ENCODE data around the gene PXDN. TPM values are rescaled to one million over a fixed set of nuclear protein-coding genes. Genes with fewer than 3 reads are reported as not detected.
"Not testable (repeated sequence)": the region's sequence is repeated elsewhere in the genome, so short reads cannot be mapped to it uniquely, and the experiment has no call there.

The PXDN gene, protein sequence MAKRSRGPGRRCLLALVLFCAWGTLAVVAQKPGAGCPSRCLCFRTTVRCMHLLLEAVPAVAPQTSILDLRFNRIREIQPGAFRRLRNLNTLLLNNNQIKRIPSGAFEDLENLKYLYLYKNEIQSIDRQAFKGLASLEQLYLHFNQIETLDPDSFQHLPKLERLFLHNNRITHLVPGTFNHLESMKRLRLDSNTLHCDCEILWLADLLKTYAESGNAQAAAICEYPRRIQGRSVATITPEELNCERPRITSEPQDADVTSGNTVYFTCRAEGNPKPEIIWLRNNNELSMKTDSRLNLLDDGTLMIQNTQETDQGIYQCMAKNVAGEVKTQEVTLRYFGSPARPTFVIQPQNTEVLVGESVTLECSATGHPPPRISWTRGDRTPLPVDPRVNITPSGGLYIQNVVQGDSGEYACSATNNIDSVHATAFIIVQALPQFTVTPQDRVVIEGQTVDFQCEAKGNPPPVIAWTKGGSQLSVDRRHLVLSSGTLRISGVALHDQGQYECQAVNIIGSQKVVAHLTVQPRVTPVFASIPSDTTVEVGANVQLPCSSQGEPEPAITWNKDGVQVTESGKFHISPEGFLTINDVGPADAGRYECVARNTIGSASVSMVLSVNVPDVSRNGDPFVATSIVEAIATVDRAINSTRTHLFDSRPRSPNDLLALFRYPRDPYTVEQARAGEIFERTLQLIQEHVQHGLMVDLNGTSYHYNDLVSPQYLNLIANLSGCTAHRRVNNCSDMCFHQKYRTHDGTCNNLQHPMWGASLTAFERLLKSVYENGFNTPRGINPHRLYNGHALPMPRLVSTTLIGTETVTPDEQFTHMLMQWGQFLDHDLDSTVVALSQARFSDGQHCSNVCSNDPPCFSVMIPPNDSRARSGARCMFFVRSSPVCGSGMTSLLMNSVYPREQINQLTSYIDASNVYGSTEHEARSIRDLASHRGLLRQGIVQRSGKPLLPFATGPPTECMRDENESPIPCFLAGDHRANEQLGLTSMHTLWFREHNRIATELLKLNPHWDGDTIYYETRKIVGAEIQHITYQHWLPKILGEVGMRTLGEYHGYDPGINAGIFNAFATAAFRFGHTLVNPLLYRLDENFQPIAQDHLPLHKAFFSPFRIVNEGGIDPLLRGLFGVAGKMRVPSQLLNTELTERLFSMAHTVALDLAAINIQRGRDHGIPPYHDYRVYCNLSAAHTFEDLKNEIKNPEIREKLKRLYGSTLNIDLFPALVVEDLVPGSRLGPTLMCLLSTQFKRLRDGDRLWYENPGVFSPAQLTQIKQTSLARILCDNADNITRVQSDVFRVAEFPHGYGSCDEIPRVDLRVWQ (N-terminal part only)
- 1.5 and 2.0 TPM in 2 replicates for total RNA-seq

DNA sequence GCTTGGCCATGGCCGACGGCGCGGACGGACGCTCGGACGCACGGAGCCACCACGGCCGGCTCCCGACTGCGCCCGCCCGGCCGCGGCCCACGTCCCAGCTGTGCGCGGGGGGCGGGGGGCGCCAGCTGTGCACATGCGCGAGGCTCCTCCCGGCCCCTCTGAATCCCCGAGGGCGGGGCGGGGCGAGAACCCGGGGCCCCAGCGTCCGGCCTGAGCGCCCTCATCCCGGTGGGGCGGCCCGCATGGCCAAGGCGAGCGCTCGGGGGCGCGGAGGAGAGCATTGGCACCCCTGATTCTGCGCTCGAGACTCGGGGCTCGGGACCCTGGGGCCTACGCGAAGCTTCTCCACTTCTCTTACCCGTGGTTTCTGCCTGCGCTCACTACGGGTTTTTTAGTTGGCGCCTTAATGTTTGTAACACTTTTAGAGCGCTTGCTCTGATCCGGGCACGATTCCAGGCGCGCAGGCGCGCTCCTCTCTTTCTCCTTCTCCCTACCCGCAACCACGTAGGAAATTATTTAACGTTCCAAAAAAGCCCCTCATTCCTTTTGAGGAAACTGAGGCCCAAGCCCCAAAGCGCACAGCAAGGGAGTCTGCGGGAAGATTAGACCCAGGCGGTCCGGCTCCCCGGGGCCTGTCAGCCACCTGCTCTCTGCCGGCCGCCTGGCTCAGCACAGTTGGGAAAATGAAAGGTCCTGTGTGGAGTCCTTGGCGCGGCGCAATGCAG, at the start of gene PXDN:
TSS of gene PXDN (minus strand) at position 70 of the 725 bp plus-strand sequence. CDS start at position 10, 60 bp downstream.
- intact Hi-C loops (cut with micrococcal nuclease): no loop called here

- intact Hi-C loops (cut with micrococcal nuclease): no loop called here
Observed at GRCh38 chr2:1793868-1794445, 49.6 kb upstream of the PXDN start.

DNA sequence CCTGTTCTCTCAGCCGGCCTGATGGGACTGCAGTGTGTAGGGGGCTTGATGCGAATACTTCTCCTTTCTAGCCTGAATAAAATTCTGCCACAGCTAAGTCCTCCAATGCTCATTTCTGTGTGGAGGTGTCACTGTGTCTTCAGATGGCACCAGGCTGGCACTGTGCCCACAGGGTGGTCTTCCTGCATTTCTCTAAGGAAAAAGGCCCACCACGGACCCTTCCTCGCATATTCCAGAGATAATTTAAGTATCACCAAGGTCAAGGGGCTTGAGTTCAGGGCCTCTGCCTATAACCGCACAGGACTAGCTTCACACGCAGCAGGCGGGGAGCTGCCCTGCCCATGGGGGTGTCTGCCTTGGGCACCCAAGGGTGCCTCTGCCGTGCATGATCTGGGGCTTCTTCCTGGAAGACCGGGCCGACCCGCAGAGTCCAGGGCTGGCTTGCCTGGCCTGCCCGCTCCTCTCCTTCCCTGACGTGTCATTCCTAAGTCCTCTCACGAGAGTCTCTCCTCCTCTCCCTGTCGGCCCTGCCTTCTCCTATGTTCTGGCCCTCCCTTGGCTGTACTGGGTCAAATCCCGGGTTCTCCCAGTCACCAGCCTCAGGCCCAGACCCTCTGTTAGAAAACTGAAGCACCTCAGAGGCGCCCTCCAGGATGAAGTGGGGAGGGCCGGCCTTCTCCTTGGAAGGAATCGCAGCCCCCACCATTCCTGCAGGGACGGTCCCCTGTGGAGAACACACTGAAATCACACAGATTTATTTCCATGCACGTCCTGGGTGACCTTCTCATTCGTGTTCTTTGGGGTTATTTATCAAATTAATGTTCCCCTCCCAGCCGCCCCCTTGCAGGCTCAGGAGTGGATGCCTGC, 48.9 kb upstream of the PXDN start:
- intact Hi-C loops (cut with micrococcal nuclease): no loop called here

DNA sequence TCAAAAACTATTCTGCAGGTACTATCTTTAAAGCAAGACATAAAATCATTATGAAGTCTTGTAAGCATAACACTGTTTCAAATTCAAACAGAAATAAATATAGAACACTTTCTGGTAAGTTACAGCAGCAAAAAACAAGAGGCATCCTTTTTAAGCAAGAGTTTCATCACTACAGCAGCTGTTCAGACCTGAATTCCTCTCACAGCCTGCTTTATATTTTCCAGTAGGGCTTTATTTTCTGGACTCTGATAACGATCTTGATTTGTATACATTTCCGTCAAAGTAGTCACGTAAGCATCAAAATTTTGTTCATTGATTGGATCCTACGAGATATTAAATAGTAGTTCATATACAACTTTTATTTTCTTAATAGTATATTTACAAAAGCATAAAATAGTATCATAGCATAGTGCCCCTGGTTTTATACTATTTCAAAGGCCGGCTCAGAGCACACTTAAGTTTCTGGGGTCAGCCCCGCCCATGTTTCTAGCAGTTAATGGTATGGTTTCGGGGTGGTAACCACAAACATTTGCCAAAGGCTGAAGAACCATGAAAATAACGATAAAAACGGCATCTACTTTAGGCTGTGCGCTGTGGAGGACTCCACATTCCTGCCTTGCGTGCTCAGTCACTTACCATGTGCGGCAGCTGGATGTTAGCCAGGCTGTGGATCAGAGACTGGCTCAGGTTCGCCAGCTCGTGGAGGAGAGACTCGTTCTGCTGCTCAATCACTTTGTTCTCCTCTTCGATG, 47.5 kb upstream of the PXDN start:
- intact Hi-C loops (cut with micrococcal nuclease): no loop called here

DNA sequence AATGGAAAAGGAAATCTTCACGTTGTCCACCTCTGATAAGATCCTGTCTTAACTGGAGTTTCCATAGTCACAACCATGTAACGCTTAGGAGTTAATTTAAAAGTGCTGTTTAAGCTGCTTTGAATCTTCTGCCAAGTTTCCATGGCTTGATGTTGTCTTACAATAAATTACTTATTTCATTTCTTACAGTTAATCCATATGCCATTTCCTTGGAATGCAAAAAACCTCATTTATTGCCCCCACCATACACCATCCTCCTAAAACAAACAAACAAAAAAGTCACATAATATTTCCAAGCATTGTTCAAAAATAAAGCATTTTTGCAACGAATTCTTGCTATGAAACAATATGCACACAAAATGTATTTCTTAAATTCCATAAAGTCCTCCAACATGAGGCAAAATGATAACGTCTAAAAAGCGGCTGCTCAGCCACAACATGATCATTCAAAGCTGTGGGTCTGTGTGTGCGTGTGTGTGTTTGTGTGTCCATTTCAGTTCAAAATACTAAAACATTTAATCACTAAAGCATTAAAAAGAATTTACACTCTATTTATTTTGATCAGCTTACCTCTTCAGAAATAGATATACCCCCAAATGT, 46.8 kb upstream of the PXDN start:
- intact Hi-C loops (cut with micrococcal nuclease): no loop called here

DNA sequence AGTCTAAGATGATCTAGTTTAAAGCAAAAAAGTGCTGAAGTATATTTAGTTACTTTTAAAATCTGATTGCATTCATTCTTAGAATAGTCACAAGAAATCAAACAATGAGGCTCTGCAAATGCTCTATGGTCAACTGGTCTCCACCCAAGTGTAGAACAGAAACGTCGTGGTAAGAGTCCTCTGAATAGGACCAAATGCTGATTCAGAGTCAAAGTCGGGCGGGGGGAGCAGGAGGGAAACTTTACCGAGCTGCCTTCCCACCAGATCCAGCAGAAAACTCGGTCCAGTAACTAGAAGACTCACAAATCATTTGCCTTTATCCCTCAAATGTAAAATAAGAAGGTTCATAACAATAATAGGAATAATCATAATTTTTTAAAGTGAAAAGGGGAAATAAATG, 46.2 kb upstream of the PXDN start:
- intact Hi-C loops (cut with micrococcal nuclease): no loop called here

DNA sequence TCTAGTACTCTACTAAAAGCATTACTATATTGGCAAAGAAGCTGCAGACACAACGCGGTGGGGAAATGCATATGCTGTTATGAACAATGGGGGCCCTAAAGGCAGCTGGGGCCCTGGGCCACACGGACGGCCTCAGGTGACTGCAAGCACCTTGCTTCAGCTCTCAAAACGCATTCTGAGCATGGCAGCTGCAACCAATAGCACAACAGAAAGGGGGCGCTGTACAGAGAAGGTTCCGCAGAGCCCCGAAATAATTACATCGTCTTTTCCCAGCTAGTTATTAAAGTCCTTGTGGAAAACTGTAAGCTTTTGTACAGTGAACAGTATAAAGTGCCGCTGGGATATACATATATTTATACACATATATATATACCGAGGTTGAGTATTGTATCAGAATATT, 45.3 kb upstream of the PXDN start:
- intact Hi-C loops (cut with micrococcal nuclease): no loop called here

- intact Hi-C loops (cut with micrococcal nuclease): no loop called here
Observed at GRCh38 chr2:1788478-1788959, 44.2 kb upstream of the PXDN start.

DNA sequence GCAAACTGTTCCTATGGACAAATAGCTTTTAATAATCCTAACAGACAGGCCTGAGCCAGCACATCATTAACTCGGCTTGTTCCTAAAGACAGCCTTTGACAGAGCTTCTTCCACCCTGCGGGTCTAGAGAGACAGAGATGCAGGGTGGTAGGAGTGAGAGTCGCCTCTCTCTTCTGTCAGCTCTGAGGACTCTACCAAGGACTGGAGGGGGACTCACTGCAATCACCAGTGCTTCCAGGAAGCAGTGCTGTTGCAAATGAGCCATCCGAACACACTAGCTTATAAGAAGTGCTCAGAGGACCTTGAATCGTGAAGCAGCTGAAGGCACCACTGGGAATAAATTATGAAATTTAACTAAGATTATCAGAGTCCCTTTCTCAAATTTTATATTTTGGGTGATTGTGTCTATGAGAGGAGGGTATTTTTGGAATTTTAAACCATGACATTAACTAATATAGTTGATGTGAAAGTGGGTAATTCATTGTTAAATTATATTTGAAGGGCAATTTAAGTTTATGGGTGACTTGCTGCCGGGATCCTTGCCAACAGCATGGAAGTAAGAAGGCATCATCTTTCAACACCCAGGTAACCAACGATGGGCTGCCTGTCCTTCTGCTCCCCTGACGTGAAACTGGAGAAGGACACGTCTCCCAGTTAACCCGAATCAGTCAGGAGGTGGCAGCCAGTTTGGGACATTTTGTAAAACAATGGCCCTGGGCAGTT, 43.6 kb upstream of the PXDN start:
- intact Hi-C loops (cut with micrococcal nuclease): no loop called here

DNA sequence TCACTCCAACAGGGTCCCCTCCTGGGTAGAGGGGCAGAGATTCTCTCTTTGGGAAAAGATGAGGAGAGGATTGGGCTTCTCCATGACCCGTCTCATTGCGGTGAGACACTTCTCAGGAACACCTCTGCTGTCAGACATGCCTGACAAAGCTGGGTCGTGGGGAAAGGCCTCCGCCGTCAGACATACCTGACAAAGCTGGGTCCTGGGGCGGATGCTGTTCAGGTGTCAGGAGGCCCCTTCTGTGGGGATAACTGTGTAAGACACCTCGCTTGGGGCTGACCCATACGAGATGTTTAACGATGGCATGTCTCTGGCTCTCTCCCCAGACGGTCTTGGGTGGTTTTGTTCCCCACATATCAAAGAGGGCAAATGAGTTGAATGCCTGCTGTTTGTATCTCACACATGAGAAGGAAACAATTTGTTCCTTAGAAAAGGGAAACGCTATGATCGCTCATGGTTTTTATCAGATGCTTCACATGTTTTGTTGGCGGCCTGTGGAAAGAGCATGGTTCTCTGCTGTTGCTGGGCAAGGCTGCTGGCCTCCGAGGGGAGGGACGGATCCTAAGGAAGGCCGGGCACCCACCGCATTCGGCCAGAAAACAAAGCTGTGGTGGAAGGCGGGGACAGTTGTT, 40.8 kb upstream of the PXDN start:
- intact Hi-C loops (cut with micrococcal nuclease): no loop called here

- intact Hi-C loops (cut with micrococcal nuclease): no loop called here
Observed at GRCh38 chr2:1784087-1784486, 39.8 kb upstream of the PXDN start.

GRCh38 chr2:1782514-1782913, 38.2 kb upstream of the PXDN start:
- intact Hi-C loops (cut with micrococcal nuclease): no loop called here

DNA sequence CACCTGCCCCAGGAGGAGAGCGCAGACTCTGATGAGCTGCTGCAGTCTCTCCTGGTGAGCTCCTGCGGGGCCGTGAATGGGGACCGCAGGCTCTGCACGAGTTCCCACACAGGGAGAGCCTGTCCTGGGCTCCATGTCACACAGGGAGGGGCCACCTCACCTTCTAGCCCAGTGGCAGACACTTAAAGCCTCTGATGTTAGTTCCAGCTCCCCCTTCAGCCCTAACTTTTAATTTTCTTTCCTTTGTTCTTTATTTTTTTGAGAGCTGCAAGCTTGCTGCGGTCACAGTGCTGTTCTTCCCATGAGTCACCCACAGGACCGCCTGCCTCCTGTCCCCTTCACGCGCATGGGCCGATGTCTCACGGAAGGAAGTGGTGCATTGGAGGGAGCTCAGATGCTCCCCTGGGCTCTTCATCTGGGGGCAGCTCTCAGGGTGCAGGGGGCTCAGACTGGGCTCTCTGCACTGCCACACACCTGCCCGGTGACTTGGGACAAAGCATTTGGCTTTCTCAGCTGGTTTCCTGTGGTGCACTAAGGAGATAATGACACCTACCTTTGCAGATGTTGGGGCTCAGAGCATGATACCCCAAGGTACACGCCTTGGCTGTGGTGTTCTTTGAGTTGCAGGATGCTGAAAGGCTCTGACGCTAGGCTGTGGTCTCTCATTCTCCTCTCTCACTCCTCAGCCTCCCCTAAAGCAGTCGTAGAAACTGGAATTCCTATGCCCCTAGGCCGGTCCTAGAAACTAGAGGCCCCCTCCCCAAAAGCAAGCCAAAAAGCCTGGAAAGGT, 37.2 kb upstream of the PXDN start:
- intact Hi-C loops (cut with micrococcal nuclease): no loop called here

- intact Hi-C loops (cut with micrococcal nuclease): no loop called here
Observed at GRCh38 chr2:1780693-1781092, 36.4 kb upstream of the PXDN start.

DNA sequence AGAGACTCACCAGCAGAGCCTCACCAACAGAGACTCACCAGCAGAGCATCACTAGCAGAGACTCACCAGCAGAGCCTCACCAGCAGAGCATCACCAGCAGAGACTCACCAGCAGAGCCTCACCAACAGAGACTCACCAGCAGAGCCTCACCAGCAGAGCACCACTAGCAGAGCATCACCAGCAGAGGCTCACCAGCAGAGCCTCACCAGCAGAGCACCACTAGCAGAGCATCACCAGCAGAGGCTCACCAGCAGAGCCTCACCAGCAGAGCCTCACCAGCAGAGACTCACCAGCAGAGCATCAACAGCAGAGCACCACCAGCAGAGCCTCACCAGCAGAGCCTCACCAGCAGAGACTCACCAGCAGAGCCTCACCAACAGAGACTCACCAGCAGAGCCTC, 35.7 kb upstream of the PXDN start:
- intact Hi-C loops (cut with micrococcal nuclease): not testable (repeated sequence)

DNA sequence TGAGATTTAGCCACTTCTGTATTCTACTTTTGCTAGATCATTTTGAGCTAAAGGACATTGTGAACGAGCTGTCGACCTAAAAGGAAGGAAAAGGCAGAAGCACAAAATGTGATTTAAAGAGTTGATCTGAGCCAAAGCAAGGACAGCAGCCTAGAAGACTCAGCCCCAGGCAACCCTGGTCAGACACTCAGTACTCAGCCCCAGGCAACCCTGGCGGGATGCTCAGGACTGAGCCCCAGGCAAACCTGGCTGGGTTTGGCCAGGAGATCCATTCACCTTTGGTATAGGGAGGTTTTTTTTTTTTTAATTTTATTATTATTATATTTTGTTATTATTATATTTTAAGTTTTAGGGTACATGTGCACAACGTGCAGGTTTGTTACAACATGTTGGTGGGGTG, 34.3 kb upstream of the PXDN start:
- intact Hi-C loops (cut with micrococcal nuclease): no loop called here
